Measurements from ENCODE around the gene RALA. TPM values are rescaled to one million over a fixed set of nuclear protein-coding genes. Genes with fewer than 3 reads are reported as not detected.

RALA gene
- total RNA-seq, 4 donors from 2014 or later = 14.0 to 26.8 (median 17.9) TPM

- no peak for TF ChIP-seq CTCF (IDR thresholded peaks at IDR 0.05)
- ATAC-seq (ENCODE audit: low FRiP score) (no peak), DNase-seq (ENCODE audit: low spot score) (no peak)
Observed at GRCh38 chr7:39613577-39613976, 9.8 kb upstream of the RALA start.

- TF ChIP-seq CTCF (IDR thresholded peaks at IDR 0.05) = no peak
- ATAC-seq (ENCODE audit: low FRiP score) = no peak
- DNase-seq (ENCODE audit: low spot score) = no peak
Observed at GRCh38 chr7:39614299-39614698, 9.1 kb upstream of the RALA start.

- no peak for ATAC-seq (ENCODE audit: low FRiP score)
- no peak for DNase-seq (ENCODE audit: low spot score)
- TF ChIP-seq CTCF (IDR thresholded peaks at IDR 0.05) = no peak
Observed at GRCh38 chr7:39615350-39615975, 7.9 kb upstream of the RALA start.

- no peak for TF ChIP-seq CTCF (IDR thresholded peaks at IDR 0.05)
- ATAC-seq (ENCODE audit: low FRiP score) (no peak), DNase-seq (ENCODE audit: low spot score) (no peak)
Observed at GRCh38 chr7:39616138-39616537, 7.2 kb upstream of the RALA start.

- no peak for DNase-seq (ENCODE audit: low spot score)
- no peak for ATAC-seq (ENCODE audit: low FRiP score)
- TF ChIP-seq CTCF (IDR thresholded peaks at IDR 0.05) = no peak
Observed at GRCh38 chr7:39617005-39617404, 6.4 kb upstream of the RALA start.

DNA sequence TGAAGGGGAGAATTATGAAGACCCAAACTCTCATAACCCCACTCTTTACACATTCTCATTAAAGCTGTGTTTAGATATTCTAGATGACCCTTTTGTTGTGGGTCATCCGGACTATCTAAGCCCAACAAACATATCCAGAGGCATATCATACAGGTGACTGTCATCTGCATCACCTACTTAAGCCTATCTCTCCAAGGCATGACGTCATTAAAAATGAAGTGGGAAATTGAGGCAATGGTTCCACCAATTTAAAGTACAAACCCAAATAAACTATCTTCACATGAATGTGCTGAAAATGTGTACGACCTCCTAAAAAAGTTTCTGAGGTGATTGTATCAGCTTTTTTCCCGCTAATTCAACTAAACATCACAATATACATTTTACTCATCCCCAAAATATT, 4.5 kb upstream of the RALA start:
- no peak for ATAC-seq (ENCODE audit: low FRiP score)
- no peak for TF ChIP-seq CTCF (IDR thresholded peaks at IDR 0.05)

GRCh38 chr7:39620486-39620885, 2.9 kb upstream of the RALA start:
- no peak for TF ChIP-seq CTCF (IDR thresholded peaks at IDR 0.05)
- DNase-seq (ENCODE audit: low spot score) (no peak), ATAC-seq (ENCODE audit: low FRiP score) (no peak)

More for the DNA sequence above, 4.5 kb upstream of the RALA start:
- DNase-seq (ENCODE audit: low spot score) = no peak
